K562 (cell line): Measurements from ENCODE around the gene OXNAD1. TPM values are rescaled to one million over a fixed set of nuclear protein-coding genes. Genes with fewer than 3 reads are reported as not detected.

ENCODE experiments used
- ATAC-seq: fragments of 200-7000 bp; cut with Tn5 transposase; 3 replicates; pipeline ENCODE4 v1.9.1; 2020; ENCODE audit warnings: moderate library complexity
- BruUV-seq: library from RNA; stranded (reverse); fragments of 400-500 nt; replicated peaks from 2 replicates; lab custom pipeline; 2021; lab: Mats Ljungman, UMichigan
- CTCF ChIA-PET: fragments of 300-600 bp; formaldehyde crosslinking; extraction: SDS; loops from one replicate; lab custom pipeline; 2021; ENCODE audit warnings: low intra/inter-chr PET ratio; lab: Yijun Ruan, JAX
- POLR2A ChIA-PET: fragments of 300-600, 350-650 bp; sonication (Branson Sonifier 250); formaldehyde crosslinking; extraction: SDS; loops from one replicate; lab custom pipeline; 2021; ENCODE audit warnings: antibody characterized with exemption, inconsistent platforms; lab: Yijun Ruan, JAX
- DNase-seq, 4 experiments: peaks; one replicate each; pipeline versions ENCODE4 v3.0.0 to v3.0.0-alpha.2; 2011 to 2018; ENCODE audit warnings: low spot score in 3 of 4, mixed read lengths in 3 of 4; ENCODE audit errors: extremely low read depth in 1 of 4
- FAIRE-seq: peaks from 2 replicates; lab custom pipeline; 2011; peaks lifted over from hg19 to GRCh38; lab: Jason Lieb, UNC
- H2AFZ ChIP-seq: 2 replicates; pipeline ENCODE4 v1.6.0; 2011; ENCODE audit warnings: low read depth, low read length, control low read depth, inconsistent platforms
- H3K27ac ChIP-seq: fragments of 200-600 bp; 3 replicates; pipeline ENCODE4 v1.8.0; 2011; ENCODE audit warnings: low read depth, mild to moderate bottlenecking, control low read depth, inconsistent platforms, low read length, moderate library complexity, mixed read lengths; ENCODE audit errors: extremely low read depth
- H3K27me3 ChIP-seq, 2 experiments: fragments of 300-600 bp in 1 of 2; 2 replicates in 1 of 2; 3 replicates in 1 of 2; pipeline versions ENCODE4 v1.6.0 to v1.8.0; 2011; ENCODE audit warnings: inconsistent platforms in 2 of 2, low read length in 2 of 2, mild to moderate bottlenecking in 1 of 2, mixed read lengths in 1 of 2, moderate library complexity in 1 of 2; ENCODE audit not compliant: control insufficient read depth in 2 of 2, insufficient read depth in 2 of 2
- H3K36me3 ChIP-seq: fragments of 300-600 bp; 3 replicates; pipeline ENCODE4 v1.8.0; 2011; ENCODE audit warnings: mild to moderate bottlenecking, low read length, inconsistent platforms; ENCODE audit not compliant: control insufficient read depth, insufficient read depth
- H3K4me1 ChIP-seq, 2 experiments: fragments of 200-600 bp in 1 of 2; replicated peaks in 1 of 2; 2 replicates in 1 of 2; 3 replicates in 1 of 2; pipeline versions ENCODE4 v1.5.1 to v1.8.0; 2011; ENCODE audit warnings: inconsistent platforms in 2 of 2, low read length in 2 of 2, mild to moderate bottlenecking in 1 of 2, mixed read lengths in 1 of 2, moderate library complexity in 1 of 2; ENCODE audit not compliant: control insufficient read depth in 2 of 2, insufficient read depth in 2 of 2
- H3K4me2 ChIP-seq: 2 replicates; pipeline ENCODE4 v1.6.1; 2011; ENCODE audit warnings: low read length, control low read depth, inconsistent platforms, mixed read lengths; ENCODE audit not compliant: insufficient read depth
- H3K4me3 ChIP-seq: fragments of 200-600 bp; sonication (generic), shearing (Covaris generic); 2 replicates; pipeline ENCODE4 v1.5.1; 2016; ENCODE audit warnings: control low read depth, inconsistent platforms
- H3K79me2 ChIP-seq: fragments of 200-600 bp; 3 replicates; pipeline ENCODE4 v1.8.0; 2011; ENCODE audit warnings: low read length, inconsistent platforms; ENCODE audit not compliant: control insufficient read depth, insufficient read depth
- H3K9ac ChIP-seq, 2 experiments: 2 replicates each; pipeline versions ENCODE4 v1.6.0 to v1.6.1; 2011; ENCODE audit warnings: low read depth in 2 of 2, low read length in 2 of 2, control low read depth in 1 of 2, inconsistent platforms in 1 of 2, mild to moderate bottlenecking in 1 of 2, mixed read lengths in 1 of 2; ENCODE audit not compliant: insufficient read depth in 1 of 2
- H3K9me1 ChIP-seq: one replicate; pipeline ENCODE4 v1.6.0; 2011; ENCODE audit warnings: inconsistent platforms, mild to moderate bottlenecking, low read length, moderate library complexity; ENCODE audit not compliant: control insufficient read depth, insufficient read depth
- H3K9me3 ChIP-seq: replicated peaks from 2 replicates; pipeline ENCODE4 v1.5.1; 2011; ENCODE audit warnings: low read depth, low read length, inconsistent platforms; ENCODE audit not compliant: control insufficient read depth, insufficient read depth
- H4K20me1 ChIP-seq: replicated peaks from 2 replicates; pipeline ENCODE4 v1.6.1; 2011; ENCODE audit warnings: low read length, inconsistent platforms, mixed read lengths; ENCODE audit not compliant: control insufficient read depth, insufficient read depth
- HSF4 ChIP-seq: fragments of 250-450 bp; sonication (Bioruptor Pico); IDR thresholded peaks from 2 replicates; pipeline ENCODE4 v2.1.2; 2022; ENCODE audit warnings: mild to moderate bottlenecking, moderate library complexity, borderline replicate concordance
- KDM4B ChIP-seq, 2 experiments: fragments of 450-650 bp in 1 of 2; sonication (generic) in 1 of 2; IDR thresholded peaks; 2 replicates each; pipeline ENCODE4 v1.6.1; 2016 to 2017; ENCODE audit warnings: borderline replicate concordance in 2 of 2, antibody characterized with exemption in 1 of 2, low read depth in 1 of 2, mild to moderate bottlenecking in 1 of 2
- NUFIP1 ChIP-seq: fragments of 450-650 bp; IDR thresholded peaks from 2 replicates; pipeline ENCODE4 v1.6.1; 2018; ENCODE audit not compliant: partially characterized antibody
- STAT6 ChIP-seq: sonication (generic); formaldehyde crosslinking; IDR thresholded peaks from 2 replicates; pipeline ENCODE4 v1.8.1; 2023; ENCODE audit warnings: mild to moderate bottlenecking, missing genetic modification reagents
- TFAP4 ChIP-seq: sonication (generic); formaldehyde crosslinking; IDR thresholded peaks from 2 replicates; pipeline ENCODE4 v1.8.0; 2022; ENCODE audit warnings: missing genetic modification reagents, mild to moderate bottlenecking, moderate library complexity, borderline replicate concordance
- TRIM28 ChIP-seq: fragments of 450-650 bp; IDR thresholded peaks from 2 replicates; pipeline ENCODE4 v1.6.1; 2017
- ZBTB34 ChIP-seq: fragments of 250-450 bp; sonication (Bioruptor Pico); IDR thresholded peaks from 2 replicates; pipeline ENCODE4 v1.8.0; 2021; ENCODE audit warnings: mild to moderate bottlenecking, moderate library complexity
- ZNF77 ChIP-seq: fragments of 250-450 bp; sonication (Bioruptor Pico); IDR thresholded peaks from 2 replicates; pipeline ENCODE4 v1.5.0; 2020
- WGBS: fragments of 100-300 bp; shearing (Covaris generic); methylation state at CpG from one replicate; pipeline ENCODE4 v1.1.6; 2016; ENCODE audit warnings: low coverage, mixed read lengths; ENCODE audit not compliant: insufficient coverage; ENCODE audit errors: missing lambda C conversion rate; 5-methylcytosine and 5-hydroxymethylcytosine counted together
- in situ Hi-C: fragments of 300-500 bp; cut with MboI; formaldehyde crosslinking; loops from 4 replicates; pipeline ENCODE4 v1.15.0; 2018; ENCODE audit warnings: inconsistent platforms, mixed read lengths
- intact Hi-C: fragments of 100-400 bp; cut with micrococcal nuclease; formaldehyde crosslinking; loops from 2 replicates; pipeline ENCODE4 v1.14.2; 2022
- polyA plus RNA-seq, 8 experiments: library from polyadenylated mRNA; depleted of rRNA in 4 of 8; stranded (reverse) in 5 of 8; unstranded in 3 of 8; fragments of >200 nt; fragmentation: Nextera tagmentation in 2 of 8; fragmentation: Illumina TruSeq in 1 of 8; extraction: Ambion mirVana in 2 of 8; extraction: Trizol in 1 of 8; gene quantifications; 2 replicates each; pipeline versions ENCODE4 v1.2.1 to v1.2.3, GENCODE V29; 2011 to 2014; ENCODE audit warnings: inconsistent platforms in 1 of 8, missing spikeins in 1 of 8
- total RNA-seq, 7 experiments: library from RNA; depleted of rRNA in 6 of 7; stranded (reverse); fragments of >200 nt in 6 of 7; fragmentation: Illumina TruSeq in 2 of 7; extraction: Trizol in 2 of 7; gene quantifications; 2 replicates each; pipeline versions ENCODE4 v1.2.1 to v1.2.3, GENCODE V29; 2011 to 2021; ENCODE audit warnings: low replicate concordance in 1 of 7
- TF ChIP-seq, protein P1 (sequence below): sonication (generic); formaldehyde crosslinking; IDR thresholded peaks from 2 replicates; pipeline ENCODE4 v1.4.0; 2020; ENCODE audit warnings: mild to moderate bottlenecking, missing genetic modification reagents
- TF ChIP-seq, protein P2 (sequence below): fragments of 250-450 bp; sonication (Bioruptor Pico); IDR thresholded peaks from 2 replicates; pipeline ENCODE4 v1.5.1; 2021; ENCODE audit warnings: mild to moderate bottlenecking
- TF ChIP-seq, protein P3 (sequence below): sonication (generic); formaldehyde crosslinking; IDR thresholded peaks from 2 replicates; pipeline ENCODE4 v1.8.0; 2022; ENCODE audit warnings: missing genetic modification reagents, mild to moderate bottlenecking, borderline replicate concordance

Gene OXNAD1
- total and polyA plus RNA-seq, 9 of the 15 experiments (the other 6 are each of a cell fraction or from before 2014, with no cell fraction given) = 12.8 to 44.4 (median 41.1) TPM

DNA sequence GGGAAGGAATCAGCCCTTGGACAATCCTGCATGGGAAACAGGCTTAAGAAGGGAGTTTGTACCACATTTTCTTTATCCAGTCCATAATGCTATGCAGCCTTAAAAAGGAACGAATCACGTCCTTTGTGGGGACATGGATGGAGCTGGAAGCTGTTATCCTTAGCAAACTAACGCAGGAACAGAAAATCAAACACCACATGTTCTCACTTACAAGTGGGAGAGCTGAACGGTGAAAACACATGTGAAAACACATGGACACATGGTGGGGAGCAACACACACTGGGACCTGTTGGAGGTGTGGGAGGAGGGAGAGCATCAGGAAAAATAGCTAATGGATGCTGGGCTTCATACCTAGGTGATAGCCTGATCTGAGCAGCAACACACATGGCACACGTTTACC, 70.3 kb downstream of the OXNAD1 start:
- Histone ChIP-seq H3K9me3 (no peaks in the 10 kb centered on the region), H3K27ac (no peak overlapping the region), H3K4me1 (no peaks in the 10 kb centered on the region), H3K79me2 (no peaks in the 10 kb centered on the region), H3K4me3 (no peak overlapping the region), H2AFZ (no peak overlapping the region), H3K4me2 (no peak overlapping the region), H3K27me3 (no peaks in the 10 kb centered on the region), H4K20me1 (no peaks in the 10 kb centered on the region), H3K9me1 (no peaks in the 10 kb centered on the region), H3K9ac (no peak overlapping the region), H3K36me3 (peaks cover 40% of the 10 kb centered on the region)
- ATAC-seq (no peak), DNase-seq (no peak), FAIRE-seq (no peak)
- WGBS = 68% methylated on average over 5 of the region's 5 CpGs
- in situ Hi-C loops (no loop called here), intact Hi-C loops (no loop called here)
- ChIA-PET POLR2A (interaction anchor here (1.5 kb wide), 1 partner anchor 18 kb away, joined by 3 read pairs; no protein-coding TSS in a partner anchor), CTCF (no interaction called here)
- no TSS peak for BruUV-seq
- no peak for TF ChIP-seq TFAP4 (CRISPR knock-in tag)
- TF ChIP-seq, protein P1, sequence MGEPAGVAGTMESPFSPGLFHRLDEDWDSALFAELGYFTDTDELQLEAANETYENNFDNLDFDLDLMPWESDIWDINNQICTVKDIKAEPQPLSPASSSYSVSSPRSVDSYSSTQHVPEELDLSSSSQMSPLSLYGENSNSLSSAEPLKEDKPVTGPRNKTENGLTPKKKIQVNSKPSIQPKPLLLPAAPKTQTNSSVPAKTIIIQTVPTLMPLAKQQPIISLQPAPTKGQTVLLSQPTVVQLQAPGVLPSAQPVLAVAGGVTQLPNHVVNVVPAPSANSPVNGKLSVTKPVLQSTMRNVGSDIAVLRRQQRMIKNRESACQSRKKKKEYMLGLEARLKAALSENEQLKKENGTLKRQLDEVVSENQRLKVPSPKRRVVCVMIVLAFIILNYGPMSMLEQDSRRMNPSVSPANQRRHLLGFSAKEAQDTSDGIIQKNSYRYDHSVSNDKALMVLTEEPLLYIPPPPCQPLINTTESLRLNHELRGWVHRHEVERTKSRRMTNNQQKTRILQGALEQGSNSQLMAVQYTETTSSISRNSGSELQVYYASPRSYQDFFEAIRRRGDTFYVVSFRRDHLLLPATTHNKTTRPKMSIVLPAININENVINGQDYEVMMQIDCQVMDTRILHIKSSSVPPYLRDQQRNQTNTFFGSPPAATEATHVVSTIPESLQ (CRISPR knock-in tag) = no peak
- TF ChIP-seq STAT6 (CRISPR knock-in tag) = no peak
- TF ChIP-seq TRIM28 = no peak
- TF ChIP-seq ZBTB34 (CRISPR knock-in tag) = no peak
- TF ChIP-seq HSF4 (CRISPR knock-in tag) = no peak
- TF ChIP-seq, protein P2, sequence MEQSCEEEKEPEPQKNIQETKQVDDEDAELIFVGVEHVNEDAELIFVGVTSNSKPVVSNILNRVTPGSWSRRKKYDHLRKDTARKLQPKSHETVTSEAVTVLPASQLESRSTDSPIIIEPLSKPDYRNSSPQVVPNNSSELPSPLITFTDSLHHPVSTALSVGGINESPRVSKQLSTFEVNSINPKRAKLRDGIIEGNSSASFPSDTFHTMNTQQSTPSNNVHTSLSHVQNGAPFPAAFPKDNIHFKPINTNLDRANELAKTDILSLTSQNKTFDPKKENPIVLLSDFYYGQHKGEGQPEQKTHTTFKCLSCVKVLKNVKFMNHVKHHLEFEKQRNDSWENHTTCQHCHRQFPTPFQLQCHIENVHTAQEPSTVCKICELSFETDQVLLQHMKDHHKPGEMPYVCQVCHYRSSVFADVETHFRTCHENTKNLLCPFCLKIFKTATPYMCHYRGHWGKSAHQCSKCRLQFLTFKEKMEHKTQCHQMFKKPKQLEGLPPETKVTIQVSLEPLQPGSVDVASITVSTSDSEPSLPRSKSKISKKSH (CRISPR knock-in tag) = no peak
- no peak for TF ChIP-seq KDM4B (IDR thresholded peaks at IDR 0.05; ENCODE audit: borderline replicate concordance in 2 of 2, low read depth in 1 of 2)
- no peak for TF ChIP-seq NUFIP1
- no peak for TF ChIP-seq ZNF77 (CRISPR knock-in tag)
- TF ChIP-seq, protein P3, sequence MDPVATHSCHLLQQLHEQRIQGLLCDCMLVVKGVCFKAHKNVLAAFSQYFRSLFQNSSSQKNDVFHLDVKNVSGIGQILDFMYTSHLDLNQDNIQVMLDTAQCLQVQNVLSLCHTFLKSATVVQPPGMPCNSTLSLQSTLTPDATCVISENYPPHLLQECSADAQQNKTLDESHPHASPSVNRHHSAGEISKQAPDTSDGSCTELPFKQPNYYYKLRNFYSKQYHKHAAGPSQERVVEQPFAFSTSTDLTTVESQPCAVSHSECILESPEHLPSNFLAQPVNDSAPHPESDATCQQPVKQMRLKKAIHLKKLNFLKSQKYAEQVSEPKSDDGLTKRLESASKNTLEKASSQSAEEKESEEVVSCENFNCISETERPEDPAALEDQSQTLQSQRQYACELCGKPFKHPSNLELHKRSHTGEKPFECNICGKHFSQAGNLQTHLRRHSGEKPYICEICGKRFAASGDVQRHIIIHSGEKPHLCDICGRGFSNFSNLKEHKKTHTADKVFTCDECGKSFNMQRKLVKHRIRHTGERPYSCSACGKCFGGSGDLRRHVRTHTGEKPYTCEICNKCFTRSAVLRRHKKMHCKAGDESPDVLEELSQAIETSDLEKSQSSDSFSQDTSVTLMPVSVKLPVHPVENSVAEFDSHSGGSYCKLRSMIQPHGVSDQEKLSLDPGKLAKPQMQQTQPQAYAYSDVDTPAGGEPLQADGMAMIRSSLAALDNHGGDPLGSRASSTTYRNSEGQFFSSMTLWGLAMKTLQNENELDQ (CRISPR knock-in tag) = no peak
